GM12878 (cell line): Measurements from ENCODE around the gene ZCCHC2. TPM values are rescaled to one million over a fixed set of nuclear protein-coding genes. Genes with fewer than 3 reads are reported as not detected.

Source experiments
- ATAC-seq: fragments of 200-7000 bp; cut with Tn5 transposase; 3 replicates; pipeline ENCODE4 v1.9.1; 2020; ENCODE audit warnings: mild to moderate bottlenecking, moderate library complexity
- BruUV-seq: library from RNA; stranded (reverse); fragments of 400-500 nt; replicated peaks from 2 replicates; lab custom pipeline; 2021; lab: Mats Ljungman, UMichigan
- CTCF ChIA-PET: fragments of 300-600 bp; sonication (Branson Sonifier 250); formaldehyde crosslinking; extraction: SDS; loops from one replicate; lab custom pipeline; 2021; ENCODE audit warnings: inconsistent platforms; lab: Yijun Ruan, JAX
- POLR2A ChIA-PET: fragments of 350-600 bp; formaldehyde crosslinking; extraction: SDS; loops from one replicate; lab custom pipeline; 2021; ENCODE audit warnings: inconsistent platforms; lab: Charles Lee
- RAD21 ChIA-PET: fragments of 300-600 bp; sonication (Branson Sonifier 250); formaldehyde crosslinking; loops from one replicate; lab custom pipeline; 2023; ENCODE audit warnings: antibody characterized with exemption; ENCODE audit not compliant: unreplicated experiment; lab: Charles Lee
- SMC1A ChIA-PET: fragments of 300-600 bp; sonication (Branson Sonifier 250); formaldehyde crosslinking; loops from one replicate; lab custom pipeline; 2023; ENCODE audit not compliant: unreplicated experiment, uncharacterized antibody; lab: Charles Lee
- DNase-seq: peaks from one replicate; pipeline ENCODE4 v3.0.0-alpha.2; 2011; ENCODE audit warnings: low read depth, low spot score
- FAIRE-seq: peaks from 3 replicates; lab custom pipeline; 2011; peaks lifted over from hg19 to GRCh38; lab: Jason Lieb, UNC
- H2AFZ ChIP-seq: 2 replicates; pipeline ENCODE4 v1.6.0; 2011; ENCODE audit warnings: low read depth, low read length, control low read depth; ENCODE audit not compliant: control insufficient read depth
- H3K27ac ChIP-seq: 2 replicates; pipeline ENCODE4 v1.5.1; 2011; ENCODE audit warnings: control low read depth; ENCODE audit not compliant: control insufficient read depth, insufficient read depth
- H3K27me3 ChIP-seq, 2 experiments: replicated peaks in 1 of 2; 2 replicates each; pipeline versions ENCODE4 v1.6.0 to v1.6.1; 2011; ENCODE audit warnings: low read length in 1 of 2; ENCODE audit not compliant: control insufficient read depth in 2 of 2, insufficient read depth in 2 of 2
- H3K36me3 ChIP-seq, 2 experiments: 2 replicates each; pipeline ENCODE4 v1.5.1; 2011; ENCODE audit warnings: low read length in 1 of 2; ENCODE audit not compliant: control insufficient read depth in 2 of 2, insufficient read depth in 2 of 2
- H3K4me1 ChIP-seq: 2 replicates; pipeline ENCODE4 v1.6.1; 2011; ENCODE audit warnings: mild to moderate bottlenecking, low read length, moderate library complexity, mixed read lengths; ENCODE audit not compliant: control insufficient read depth, insufficient read depth
- H3K4me2 ChIP-seq: 2 replicates; pipeline ENCODE4 v1.6.0; 2011; ENCODE audit warnings: control low read depth; ENCODE audit not compliant: control insufficient read depth, insufficient read depth
- H3K4me3 ChIP-seq: fragments of 200-600 bp; sonication (generic); 2 replicates; pipeline ENCODE4 v1.5.1; 2016
- H3K79me2 ChIP-seq: 2 replicates; pipeline ENCODE4 v1.6.0; 2011; ENCODE audit warnings: low read length; ENCODE audit not compliant: control insufficient read depth, insufficient read depth
- H3K9ac ChIP-seq: 2 replicates; pipeline ENCODE4 v1.8.0; 2011; ENCODE audit warnings: low read length, control low read depth, mixed read lengths; ENCODE audit not compliant: control insufficient read depth, insufficient read depth
- H3K9me3 ChIP-seq: replicated peaks from 3 replicates; pipeline ENCODE4 v1.5.1; 2011; ENCODE audit warnings: mild to moderate bottlenecking, low read length; ENCODE audit not compliant: control insufficient read depth, insufficient read depth
- H4K20me1 ChIP-seq: 2 replicates; pipeline ENCODE4 v1.6.0; 2011; ENCODE audit not compliant: control insufficient read depth, insufficient read depth
- BHLHE40 ChIP-seq, 2 experiments: fragments of 450-650 bp in 1 of 2; IDR thresholded peaks; 2 replicates each; pipeline ENCODE4 v1.6.1; 2011 to 2017; ENCODE audit warnings: low read depth in 2 of 2, borderline replicate concordance in 1 of 2, improper control_type of control experiment in 1 of 2, low read length in 1 of 2, mild to moderate bottlenecking in 1 of 2
- DPF2 ChIP-seq: fragments of 450-650 bp; IDR thresholded peaks from 2 replicates; pipeline ENCODE4 v1.6.1; 2017; ENCODE audit warnings: mild to moderate bottlenecking
- EP300 ChIP-seq, 2 experiments: fragments of 150-350 bp in 1 of 2; IDR thresholded peaks; 2 replicates each; pipeline ENCODE4 v1.6.1; 2011 to 2012; ENCODE audit warnings: low read depth in 2 of 2, low read length in 2 of 2, borderline replicate concordance in 1 of 2, improper control_type of control experiment in 1 of 2, inconsistent platforms in 1 of 2; ENCODE audit not compliant: control insufficient read depth in 1 of 2
- GATAD2B ChIP-seq: fragments of 450-650 bp; conservative IDR thresholded peaks from 2 replicates; pipeline ENCODE4 v1.6.1; 2017; ENCODE audit warnings: low read depth, mild to moderate bottlenecking, moderate library complexity
- HDAC6 ChIP-seq: fragments of 200-600 bp; sonication (generic); IDR thresholded peaks from one replicate; pipeline ENCODE4 v1.8.0; 2017; ENCODE audit warnings: antibody characterized with exemption; ENCODE audit not compliant: unreplicated experiment
- IKZF1 ChIP-seq: fragments of 450-650 bp; conservative IDR thresholded peaks from 2 replicates; pipeline ENCODE4 v1.6.1; 2017; ENCODE audit warnings: antibody characterized with exemption, mild to moderate bottlenecking
- LARP7 ChIP-seq: fragments of 450-650 bp; IDR thresholded peaks from 2 replicates; pipeline ENCODE4 v1.6.1; 2017; ENCODE audit warnings: mild to moderate bottlenecking
- MEF2B ChIP-seq: fragments of 450-650 bp; IDR thresholded peaks from 2 replicates; pipeline ENCODE4 v1.6.1; 2018; ENCODE audit warnings: mild to moderate bottlenecking, moderate library complexity; ENCODE audit not compliant: partially characterized antibody, poor library complexity, severe bottlenecking
- MYC ChIP-seq: IDR thresholded peaks from 2 replicates; pipeline ENCODE4 v1.6.1; 2011; ENCODE audit warnings: mild to moderate bottlenecking, low read length, moderate library complexity, inconsistent platforms; ENCODE audit not compliant: insufficient read depth, insufficient replicate concordance, insufficient read length, severe bottlenecking
- NKRF ChIP-seq: fragments of 450-650 bp; conservative IDR thresholded peaks from 2 replicates; pipeline ENCODE4 v1.6.1; 2017; ENCODE audit warnings: mild to moderate bottlenecking, moderate library complexity
- NR2C2 ChIP-seq: IDR thresholded peaks from 2 replicates; pipeline ENCODE4 v1.6.1; 2011; ENCODE audit warnings: borderline replicate concordance, low read depth; ENCODE audit not compliant: control insufficient read depth, insufficient read length
- NR2F1 ChIP-seq: fragments of 450-650 bp; conservative IDR thresholded peaks from 2 replicates; pipeline ENCODE4 v1.6.1; 2017; ENCODE audit warnings: mild to moderate bottlenecking
- PAX5 ChIP-seq: IDR thresholded peaks from 2 replicates; pipeline ENCODE4 v1.6.1; 2011; ENCODE audit warnings: low read depth, low read length, borderline replicate concordance
- POLR2A ChIP-seq: IDR thresholded peaks from 2 replicates; pipeline ENCODE4 v1.6.1; 2011; ENCODE audit warnings: low read depth, mild to moderate bottlenecking, low read length
- POLR2AphosphoS2 ChIP-seq: IDR thresholded peaks from 2 replicates; pipeline ENCODE4 v1.6.1; 2011; ENCODE audit warnings: low read depth, mild to moderate bottlenecking, low read length, improper control_type of control experiment, moderate library complexity
- RBBP5 ChIP-seq: fragments of 200-600 bp; sonication (generic); conservative IDR thresholded peaks from 2 replicates; pipeline ENCODE4 v1.6.1; 2016
- RFX5 ChIP-seq: IDR thresholded peaks from 2 replicates; pipeline ENCODE4 v1.6.1; 2011; ENCODE audit warnings: low read depth, low read length, improper control_type of control experiment
- SPI1 ChIP-seq: IDR thresholded peaks from 2 replicates; pipeline ENCODE4 v1.6.1; 2011; ENCODE audit warnings: low read depth, mild to moderate bottlenecking, low read length, moderate library complexity, borderline replicate concordance; ENCODE audit not compliant: insufficient read depth
- ZNF217 ChIP-seq: fragments of 450-650 bp; IDR thresholded peaks from 2 replicates; pipeline ENCODE4 v1.6.1; 2017; ENCODE audit warnings: antibody characterized with exemption, mild to moderate bottlenecking
- ZNF24 ChIP-seq: fragments of 450-650 bp; IDR thresholded peaks from 2 replicates; pipeline ENCODE4 v1.6.1; 2017; ENCODE audit warnings: antibody characterized with exemption, mild to moderate bottlenecking
- ZSCAN29 ChIP-seq: fragments of 450-650 bp; IDR thresholded peaks from 2 replicates; pipeline ENCODE4 v1.6.1; 2017; ENCODE audit warnings: mild to moderate bottlenecking, moderate library complexity
- WGBS: methylation state at CpG from one replicate; pipeline ENCODE4 v1.1.6; 2016; ENCODE audit warnings: low lambda C conversion rate; ENCODE audit not compliant: insufficient replicate concordance, insufficient coverage; ENCODE audit errors: missing lambda C conversion rate; 5-methylcytosine and 5-hydroxymethylcytosine counted together
- in situ Hi-C: fragments of 300-500 bp; cut with MboI; formaldehyde crosslinking; loops from 9 replicates; pipeline ENCODE4 v1.14.3; 2018; ENCODE audit warnings: mixed read lengths
- intact Hi-C: fragments of 100-400 bp; cut with micrococcal nuclease; formaldehyde crosslinking; loops from one replicate; pipeline ENCODE4 v1.14.2; 2022; ENCODE audit not compliant: unreplicated experiment
- polyA plus RNA-seq, 11 experiments: library from polyadenylated mRNA; depleted of rRNA in 4 of 11; unstranded in 6 of 11; stranded (reverse) in 5 of 11; fragments of >200 nt; fragmentation: Nextera tagmentation in 4 of 11; fragmentation: Illumina TruSeq in 1 of 11; extraction: Ambion mirVana in 4 of 11; extraction: Trizol in 1 of 11; gene quantifications; 1 replicate in 1 of 11; 2 replicates in 10 of 11; pipeline versions ENCODE4 v1.2.1 to v1.2.3, GENCODE V29; 2011 to 2016; ENCODE audit warnings: inconsistent platforms in 2 of 11, missing spikeins in 2 of 11, low read depth in 1 of 11
- total RNA-seq, 4 experiments: library from RNA; depleted of rRNA in 3 of 4; stranded (reverse); fragments of >200 nt in 3 of 4; fragmentation: Illumina TruSeq in 1 of 4; extraction: Trizol in 1 of 4; gene quantifications; 2 replicates each; pipeline versions ENCODE4 v1.2.1 to v1.2.3, GENCODE V29; 2013 to 2021

Gene ZCCHC2
- total and polyA plus RNA-seq, 10 of the 15 experiments (the other 5 are each of a cell fraction or from before 2014, with no cell fraction given) = 1.7 to 17.4 (median 8.6) TPM

- H3K79me2 ChIP-seq = peaks cover 51% of the 10 kb centered on the region
- under 1% methylated on average over 84 of the region's 100 CpGs for WGBS
- H3K9me3 ChIP-seq = no peaks in the 10 kb centered on the region
- no peaks in the 10 kb centered on the region for H4K20me1 ChIP-seq
- DNase-seq (no peak), FAIRE-seq (no peak), ATAC-seq (peak; percentile 11)
- peak overlapping the region; percentile 79 for H3K9ac ChIP-seq
- ChIA-PET SMC1A (interaction anchor here (3.7 kb wide), 1 partner anchor 16 kb away, joined by 19 read pairs; no protein-coding TSS in a partner anchor), POLR2A (interaction anchor here (2.6 kb wide), 1 partner anchor 18 kb away, joined by 22 read pairs; no protein-coding TSS in a partner anchor), CTCF (interaction anchor here (1.0 kb wide), 1 partner anchor 98 kb away, joined by 4 read pairs; no protein-coding TSS in a partner anchor), RAD21 (interaction anchor here (0.7 to 2.2 kb wide), 3 partner anchors 17 to 574 kb away, joined by 3 to 12 read pairs (median 4); no protein-coding TSS in a partner anchor)
- peak overlapping the region; percentile 66 for H3K27ac ChIP-seq
- no peaks in the 10 kb centered on the region for H3K27me3 ChIP-seq
- intact Hi-C loops (loop anchor here (2.0 to 10.0 kb wide), 6 partner anchors 17 to 901 kb away; partner anchors contain the start of genes PHLPP1, PIGN, RELCH and TNFRSF11A), in situ Hi-C loops (no loop called here)
- peak overlapping the region; percentile 47; the same call in 1 of the 2 replicates for H3K4me2 ChIP-seq
- H2AFZ ChIP-seq = peak overlapping the region; percentile 70
- H3K4me3 ChIP-seq = peak overlapping the region; percentile 70
- no peaks in the 10 kb centered on the region for H3K36me3 ChIP-seq
- no peaks in the 10 kb centered on the region; the same call in 1 of the 2 replicates for H3K4me1 ChIP-seq
- no TSS peak for BruUV-seq
- TF ChIP-seq ZNF217 = peak; percentile 47; the same call in 1 of the 2 replicates
- TF ChIP-seq RBBP5 = no peak
- 0 out of 2 replicates have a peak, but pooled peaks have one; percentile 35 for TF ChIP-seq IKZF1
- no peak for TF ChIP-seq SPI1
- peak; percentile 56; the same call in 1 of the 2 replicates for TF ChIP-seq DPF2
- TF ChIP-seq POLR2AphosphoS2 = no peak
- TF ChIP-seq GATAD2B = 0 out of 2 replicates have a peak, but pooled peaks have one; percentile 47
- peak; percentile 48 for TF ChIP-seq NKRF
- TF ChIP-seq BHLHE40 (IDR thresholded peaks at IDR 0.05; ENCODE audit: borderline replicate concordance in 1 of 2, low read depth in 2 of 2, low read length in 1 of 2) = peak in 1 of 2 experiments; percentile 58; a peak in 1 of 4 replicates
- TF ChIP-seq MEF2B = no peak
- peak; percentile 68 for TF ChIP-seq HDAC6
- 0 out of 2 replicates have a peak, but pooled peaks have one; percentile 20 for TF ChIP-seq PAX5
- peak; percentile 86 for TF ChIP-seq LARP7
- peak; percentile 31; the same call in 1 of the 2 replicates for TF ChIP-seq NR2F1
- no peak for TF ChIP-seq EP300 (IDR thresholded peaks at IDR 0.05; ENCODE audit: borderline replicate concordance in 1 of 2, control insufficient read depth in 1 of 2, low read depth in 2 of 2, low read length in 2 of 2)
- peak; percentile 30 for TF ChIP-seq MYC
- no peak for TF ChIP-seq ZSCAN29
- TF ChIP-seq ZNF24 = no peak
- TF ChIP-seq POLR2A = peak; percentile 68
- TF ChIP-seq RFX5 = no peak
- no peak for TF ChIP-seq NR2C2
These were observed 1.0 kb downstream of the ZCCHC2 start for GRCh38 chr18:62523631-62524439.
